Parathyroid adenoma (tissue), 2 donors: ENCODE measurements around the gene SUMF1.

Experiments used
- H2AFZ ChIP-seq: fragments of 300-600 bp; sonication (generic); one replicate; pipeline ENCODE4 v1.7.0; 2017; ENCODE audit warnings: antibody characterized with exemption, mild to moderate bottlenecking
- H3K27ac ChIP-seq: fragments of 300-600 bp; sonication (generic); one replicate; pipeline ENCODE4 v1.7.0; 2017
- H3K27me3 ChIP-seq: fragments of 300-600 bp; sonication (generic); one replicate; pipeline ENCODE4 v1.7.0; 2017; ENCODE audit warnings: low read length; ENCODE audit not compliant: control insufficient read depth, insufficient read depth
- H3K36me3 ChIP-seq: fragments of 300-600 bp; sonication (generic); one replicate; pipeline ENCODE4 v1.7.0; 2017; ENCODE audit warnings: low read length; ENCODE audit not compliant: control insufficient read depth, insufficient read depth
- H3K4me1 ChIP-seq: fragments of 300-600 bp; sonication (generic); one replicate; pipeline ENCODE4 v1.7.0; 2017; ENCODE audit warnings: control low read depth
- H3K4me2 ChIP-seq: fragments of 300-600 bp; sonication (generic); one replicate; pipeline ENCODE4 v1.7.0; 2017; ENCODE audit warnings: low read length
- H3K4me3 ChIP-seq: fragments of 300-600 bp; sonication (generic); one replicate; pipeline ENCODE4 v1.7.0; 2017; ENCODE audit warnings: low read depth, low read length
- H3K79me2 ChIP-seq: fragments of 300-600 bp; sonication (generic); one replicate; pipeline ENCODE4 v1.7.0; 2017; ENCODE audit warnings: control low read depth
- H3K9ac ChIP-seq: fragments of 300-600 bp; sonication (generic); one replicate; pipeline ENCODE4 v1.7.0; 2017; ENCODE audit warnings: mild to moderate bottlenecking
- H3K9me3 ChIP-seq: fragments of 300-600 bp; sonication (generic); one replicate; pipeline ENCODE4 v1.7.0; 2017; ENCODE audit warnings: low read length; ENCODE audit not compliant: control insufficient read depth
- CTCF ChIP-seq: fragments of 300-600 bp; sonication (generic); IDR thresholded peaks from one replicate; pipeline ENCODE4 v1.7.0; 2017; ENCODE audit warnings: antibody characterized with exemption, mild to moderate bottlenecking
- donor health status: primary hyperparathyroidism.

The SUMF1 gene

GRCh38 chr3:4375911-4376310 is 91.2 kb downstream of the SUMF1 start:
- no peaks in the 10 kb centered on the region for H3K4me1 ChIP-seq
- no peaks in the 10 kb centered on the region for H3K27me3 ChIP-seq
- no peak overlapping the region for H3K9ac ChIP-seq
- no peaks in the 10 kb centered on the region for H3K9me3 ChIP-seq
- no peak overlapping the region for H2AFZ ChIP-seq
- H3K4me3 ChIP-seq, result no peak overlapping the region
- no peak overlapping the region for H3K27ac ChIP-seq
- H3K4me2 ChIP-seq, result no peak overlapping the region
- peaks cover 2% of the 10 kb centered on the region for H3K79me2 ChIP-seq
- TF ChIP-seq CTCF, result no peak
- no peaks in the 10 kb centered on the region for H3K36me3 ChIP-seq

- H3K79me2 ChIP-seq, result peaks cover 2% of the 10 kb centered on the region
- no peaks in the 10 kb centered on the region for H3K27me3 ChIP-seq
- no peak overlapping the region for H3K27ac ChIP-seq
- H3K9me3 ChIP-seq, result no peaks in the 10 kb centered on the region
- no peaks in the 10 kb centered on the region for H3K4me1 ChIP-seq
- no peak overlapping the region for H3K4me2 ChIP-seq
- no peak overlapping the region for H2AFZ ChIP-seq
- H3K9ac ChIP-seq, result no peak overlapping the region
- no peak for TF ChIP-seq CTCF
- no peaks in the 10 kb centered on the region for H3K36me3 ChIP-seq
- H3K4me3 ChIP-seq, result no peak overlapping the region
These were observed 93.4 kb downstream of the SUMF1 start for GRCh38 chr3:4373669-4374068.

- Histone ChIP-seq H3K4me2 (no peak overlapping the region), H3K4me3 (no peak overlapping the region), H3K9ac (no peak overlapping the region), H2AFZ (no peak overlapping the region), H3K36me3 (no peaks in the 10 kb centered on the region), H3K9me3 (no peaks in the 10 kb centered on the region), H3K4me1 (no peaks in the 10 kb centered on the region), H3K27ac (no peak overlapping the region), H3K27me3 (no peaks in the 10 kb centered on the region), H3K79me2 (no peaks in the 10 kb centered on the region)
- no peak for TF ChIP-seq CTCF
These were observed 104.5 kb downstream of the SUMF1 start for GRCh38 chr3:4362523-4362922.

GRCh38 chr3:4360817-4361216 is 106.3 kb downstream of the SUMF1 start:
- no peak overlapping the region for H3K4me3 ChIP-seq
- no peaks in the 10 kb centered on the region for H3K9me3 ChIP-seq
- no peak for TF ChIP-seq CTCF
- H3K9ac ChIP-seq, result no peak overlapping the region
- H3K79me2 ChIP-seq, result no peaks in the 10 kb centered on the region
- no peaks in the 10 kb centered on the region for H3K27me3 ChIP-seq
- H3K27ac ChIP-seq, result no peak overlapping the region
- no peak overlapping the region for H2AFZ ChIP-seq
- no peaks in the 10 kb centered on the region for H3K4me1 ChIP-seq
- H3K4me2 ChIP-seq, result no peak overlapping the region
- H3K36me3 ChIP-seq, result no peaks in the 10 kb centered on the region

- Histone ChIP-seq H2AFZ (no peak overlapping the region), H3K79me2 (no peaks in the 10 kb centered on the region), H3K4me3 (no peak overlapping the region), H3K4me1 (no peaks in the 10 kb centered on the region), H3K27me3 (no peaks in the 10 kb centered on the region), H3K36me3 (no peaks in the 10 kb centered on the region), H3K9ac (no peak overlapping the region), H3K9me3 (no peaks in the 10 kb centered on the region), H3K4me2 (no peak overlapping the region), H3K27ac (no peak overlapping the region)
- TF ChIP-seq CTCF, result no peak
These were observed 107.1 kb downstream of the SUMF1 start for GRCh38 chr3:4359805-4360502.
